Endodermal cell (in vitro differentiated cells): ENCODE measurements around the gene SF3A2. TPM values are rescaled to one million over a fixed set of nuclear protein-coding genes. Genes with fewer than 3 reads are reported as not detected.
A peak's percentile ranks its signal among the peaks of the same experiment; 100 is the strongest.
"Not testable (repeated sequence)": the region's sequence is repeated elsewhere in the genome, so short reads cannot be mapped to it uniquely, and the experiment has no call there.

ENCODE experiments used
- DNase-seq: peaks from one replicate; pipeline ENCODE4 v3.0.0-alpha.2; 2017
- H3K27ac ChIP-seq: 2 replicates; pipeline ENCODE4 v1.5.1; 2013; ENCODE audit warnings: mild to moderate bottlenecking, low read depth, low read length, moderate library complexity
- H3K27me3 ChIP-seq: 2 replicates; pipeline ENCODE4 v1.6.1; 2013; ENCODE audit warnings: mild to moderate bottlenecking, low read length, moderate library complexity; ENCODE audit not compliant: insufficient read depth, control insufficient read depth, poor library complexity, severe bottlenecking
- H3K36me3 ChIP-seq: 2 replicates; pipeline ENCODE4 v1.7.0; 2013; ENCODE audit warnings: mild to moderate bottlenecking, low read length, moderate library complexity; ENCODE audit not compliant: control insufficient read depth, insufficient read depth
- H3K4me1 ChIP-seq: one replicate; pipeline ENCODE4 v1.7.0; 2013; ENCODE audit warnings: low read length; ENCODE audit not compliant: control insufficient read depth, insufficient read depth
- H3K4me3 ChIP-seq: 2 replicates; pipeline ENCODE4 v1.5.1; 2013; ENCODE audit warnings: mild to moderate bottlenecking, low read length, moderate library complexity
- H3K9ac ChIP-seq: 2 replicates; pipeline ENCODE4 v1.6.1; 2013; ENCODE audit warnings: mild to moderate bottlenecking, low read length, moderate library complexity; ENCODE audit not compliant: poor library complexity, severe bottlenecking; ENCODE audit errors: extremely low read depth
- H3K9me3 ChIP-seq: 2 replicates; pipeline ENCODE4 v1.6.1; 2013; ENCODE audit warnings: mild to moderate bottlenecking, low read length, moderate library complexity; ENCODE audit not compliant: control insufficient read depth
- H3K27ac Mint-ChIP-seq: 2 replicates; pipeline ENCODE4 v1.8.0; 2020; ENCODE audit warnings: mixed read lengths
- H3K27me3 Mint-ChIP-seq: 2 replicates; pipeline ENCODE4 v1.8.0; 2021; ENCODE audit warnings: mild to moderate bottlenecking, mixed read lengths; ENCODE audit not compliant: insufficient read depth
- H3K36me3 Mint-ChIP-seq: 2 replicates; pipeline ENCODE4 v1.8.0; 2020; ENCODE audit warnings: low read depth, mixed read lengths
- H3K4me1 Mint-ChIP-seq: 2 replicates; pipeline ENCODE4 v1.8.0; 2020; ENCODE audit warnings: mixed read lengths
- H3K4me3 Mint-ChIP-seq: 2 replicates; pipeline ENCODE4 v1.8.0; 2020; ENCODE audit warnings: mild to moderate bottlenecking, moderate library complexity, mixed read lengths
- H3K9me3 Mint-ChIP-seq: 2 replicates; pipeline ENCODE4 v1.8.0; 2020; ENCODE audit warnings: mild to moderate bottlenecking, mixed read lengths
- WGBS, 2 experiments: methylation state at CpG; one replicate each; pipeline versions ENCODE4 v1.1.5 to v1.1.7; 2013; ENCODE audit warnings: missing lambda C conversion rate in 2 of 2, mixed read lengths in 1 of 2; ENCODE audit not compliant: insufficient coverage in 1 of 2, insufficient read length in 1 of 2; 5-methylcytosine and 5-hydroxymethylcytosine counted together
- total RNA-seq, 2 donors: library from RNA; stranded (reverse); fragmentation: NEBNext Ultra II Directional in 1 of 2; extraction: Animal tissue kit (Norgen Biotek cat#: 25700) in 1 of 2; gene quantifications; 2 replicates in 1 of 2; 3 replicates in 1 of 2; pipeline ENCODE4 v1.2.1, GENCODE V29; 2021
- TF ChIP-seq, protein P1 (sequence below): fragments of 200-600 bp; sonication (generic); conservative IDR thresholded peaks from 2 replicates; pipeline ENCODE4 v1.5.0; 2021; ENCODE audit warnings: antibody characterized with exemption, mild to moderate bottlenecking

Gene SF3A2
- total RNA-seq, 2 donors from 2014 or later = 126 to 132 TPM

DNA sequence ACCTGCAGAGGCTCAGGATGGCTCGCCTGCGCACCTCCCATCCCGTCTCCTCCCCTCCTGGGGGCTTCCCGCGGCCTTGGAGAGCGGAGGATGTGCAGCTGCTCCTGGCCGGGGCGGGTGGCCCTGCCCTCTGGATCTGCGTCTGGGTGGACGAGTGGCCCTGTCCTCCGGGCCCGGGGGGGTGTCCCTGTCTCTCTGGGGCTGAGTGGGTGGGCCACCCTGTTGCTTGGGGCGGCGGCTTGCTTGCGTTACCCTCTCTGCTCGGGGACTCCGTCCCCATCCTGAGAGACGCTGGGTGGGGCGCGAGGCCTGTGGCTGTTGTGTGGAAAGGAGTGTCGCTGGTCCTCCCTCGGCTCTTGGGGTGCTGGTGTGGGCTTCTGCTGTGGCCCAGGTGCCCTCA lies 38.3 kb upstream of the SF3A2 start:
- Histone ChIP-seq H3K9ac (no peak overlapping the region), H3K4me1 (no peaks in the 10 kb centered on the region), H3K36me3 (peaks cover 11% of the 10 kb centered on the region), H3K4me3 (no peak overlapping the region), H3K27me3 (no peaks in the 10 kb centered on the region), H3K27ac (peak overlapping the region; percentile 68), H3K9me3 (no peaks in the 10 kb centered on the region)
- Mint-ChIP-seq H3K36me3 (peaks cover 20% of the 10 kb centered on the region), H3K4me1 (no peaks in the 10 kb centered on the region), H3K27ac (peak overlapping the region; percentile 86), H3K9me3 (no peaks in the 10 kb centered on the region), H3K27me3 (no peaks in the 10 kb centered on the region), H3K4me3 (no peak overlapping the region)
- TF ChIP-seq, protein P1, sequence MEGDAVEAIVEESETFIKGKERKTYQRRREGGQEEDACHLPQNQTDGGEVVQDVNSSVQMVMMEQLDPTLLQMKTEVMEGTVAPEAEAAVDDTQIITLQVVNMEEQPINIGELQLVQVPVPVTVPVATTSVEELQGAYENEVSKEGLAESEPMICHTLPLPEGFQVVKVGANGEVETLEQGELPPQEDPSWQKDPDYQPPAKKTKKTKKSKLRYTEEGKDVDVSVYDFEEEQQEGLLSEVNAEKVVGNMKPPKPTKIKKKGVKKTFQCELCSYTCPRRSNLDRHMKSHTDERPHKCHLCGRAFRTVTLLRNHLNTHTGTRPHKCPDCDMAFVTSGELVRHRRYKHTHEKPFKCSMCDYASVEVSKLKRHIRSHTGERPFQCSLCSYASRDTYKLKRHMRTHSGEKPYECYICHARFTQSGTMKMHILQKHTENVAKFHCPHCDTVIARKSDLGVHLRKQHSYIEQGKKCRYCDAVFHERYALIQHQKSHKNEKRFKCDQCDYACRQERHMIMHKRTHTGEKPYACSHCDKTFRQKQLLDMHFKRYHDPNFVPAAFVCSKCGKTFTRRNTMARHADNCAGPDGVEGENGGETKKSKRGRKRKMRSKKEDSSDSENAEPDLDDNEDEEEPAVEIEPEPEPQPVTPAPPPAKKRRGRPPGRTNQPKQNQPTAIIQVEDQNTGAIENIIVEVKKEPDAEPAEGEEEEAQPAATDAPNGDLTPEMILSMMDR = no peak
- no peak for DNase-seq
- 91 to 98% methylated on average over 18 to 22 of the region's 22 CpGs for WGBS, 2 experiments

DNA sequence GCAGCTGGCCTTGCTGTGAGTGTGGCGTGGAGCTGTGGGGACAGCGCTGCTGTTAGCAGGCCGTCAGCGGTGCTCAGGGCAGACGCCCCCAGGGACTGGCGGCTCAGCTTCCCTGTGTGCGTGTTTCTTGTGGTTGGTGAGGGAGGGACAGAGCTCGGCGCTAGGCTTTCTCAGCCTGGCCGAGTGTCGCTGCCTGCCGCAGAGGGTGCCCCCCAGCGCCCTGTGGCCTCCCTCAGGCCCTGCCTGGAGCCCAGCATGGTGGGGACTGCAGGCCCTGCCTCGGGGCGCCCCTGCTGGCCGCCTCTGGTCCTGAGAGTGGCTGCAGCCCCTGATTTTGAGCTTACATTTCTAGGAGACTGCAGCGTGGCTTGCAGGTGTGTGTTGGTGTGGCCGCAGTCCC lies 37.4 kb upstream of the SF3A2 start:
- Mint-ChIP-seq H3K9me3 (no peaks in the 10 kb centered on the region), H3K27me3 (no peaks in the 10 kb centered on the region), H3K27ac (peak overlapping the region; percentile 86), H3K36me3 (peaks cover 18% of the 10 kb centered on the region), H3K4me3 (no peak overlapping the region), H3K4me1 (no peaks in the 10 kb centered on the region)
- H3K36me3 ChIP-seq = peaks cover 11% of the 10 kb centered on the region
- H3K9me3 ChIP-seq = no peaks in the 10 kb centered on the region
- H3K4me1 ChIP-seq = no peaks in the 10 kb centered on the region
- H3K9ac ChIP-seq = no peak overlapping the region
- peak; percentile 89 for DNase-seq
- no peak overlapping the region for H3K4me3 ChIP-seq
- no peaks in the 10 kb centered on the region for H3K27me3 ChIP-seq
- H3K27ac ChIP-seq = peak overlapping the region; percentile 68
- TF ChIP-seq, protein P1 = peak; percentile 86
- WGBS, 2 experiments = 83 to 90% methylated on average over 6 to 18 of the region's 18 CpGs

DNA sequence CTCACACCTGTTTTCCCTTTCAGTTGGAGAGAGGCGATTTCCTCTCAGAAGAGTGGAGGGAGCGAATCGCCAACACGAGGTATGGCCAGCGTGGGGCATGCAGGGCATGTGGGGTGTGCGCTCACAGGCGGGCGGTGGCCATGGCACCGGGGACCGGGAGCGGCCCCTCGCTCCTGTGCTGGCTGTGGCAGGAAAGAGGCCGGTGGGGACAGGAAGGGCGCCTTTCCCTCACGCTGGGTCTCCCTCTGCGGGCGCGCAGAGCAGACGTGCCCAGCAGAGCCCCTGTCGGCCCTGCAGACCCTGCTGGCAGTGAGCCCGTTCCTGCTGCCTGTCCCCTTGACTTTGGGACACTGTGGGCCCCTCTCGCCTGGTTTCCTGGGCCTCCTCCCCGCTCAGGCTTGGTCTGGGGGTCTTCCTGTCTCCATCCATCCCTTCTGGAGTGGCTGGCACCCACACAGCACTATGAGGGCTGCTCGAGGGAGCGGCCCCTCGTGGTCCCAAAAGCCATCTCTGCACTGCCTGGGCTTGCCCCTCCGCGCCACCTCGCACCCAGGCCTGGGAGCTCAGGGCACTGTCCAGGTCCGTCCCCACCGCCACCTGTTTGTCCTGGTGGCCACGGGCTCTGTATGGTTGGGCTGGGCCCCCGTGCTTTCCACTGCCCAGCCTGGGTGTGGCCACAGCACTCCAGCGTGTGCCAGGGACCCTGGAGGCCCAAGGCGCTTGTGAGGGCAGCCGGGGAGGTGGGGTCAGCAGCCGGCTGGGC lies 36.6 kb upstream of the SF3A2 start:
- Mint-ChIP-seq H3K36me3 (peaks cover 23% of the 10 kb centered on the region), H3K27me3 (no peaks in the 10 kb centered on the region), H3K9me3 (no peaks in the 10 kb centered on the region), H3K4me3 (no peak overlapping the region), H3K4me1 (no peaks in the 10 kb centered on the region), H3K27ac (no peak overlapping the region)
- no peak overlapping the region for H3K4me3 ChIP-seq
- 94 to 98% methylated on average over 18 to 37 of the region's 37 CpGs for WGBS, 2 experiments
- H3K27ac ChIP-seq = peak overlapping the region; percentile 72
- H3K9me3 ChIP-seq = no peaks in the 10 kb centered on the region
- no peaks in the 10 kb centered on the region for H3K4me1 ChIP-seq
- H3K36me3 ChIP-seq = peaks cover 16% of the 10 kb centered on the region
- no peaks in the 10 kb centered on the region for H3K27me3 ChIP-seq
- no peak for DNase-seq
- no peak overlapping the region for H3K9ac ChIP-seq
- TF ChIP-seq, protein P1 = no peak

DNA sequence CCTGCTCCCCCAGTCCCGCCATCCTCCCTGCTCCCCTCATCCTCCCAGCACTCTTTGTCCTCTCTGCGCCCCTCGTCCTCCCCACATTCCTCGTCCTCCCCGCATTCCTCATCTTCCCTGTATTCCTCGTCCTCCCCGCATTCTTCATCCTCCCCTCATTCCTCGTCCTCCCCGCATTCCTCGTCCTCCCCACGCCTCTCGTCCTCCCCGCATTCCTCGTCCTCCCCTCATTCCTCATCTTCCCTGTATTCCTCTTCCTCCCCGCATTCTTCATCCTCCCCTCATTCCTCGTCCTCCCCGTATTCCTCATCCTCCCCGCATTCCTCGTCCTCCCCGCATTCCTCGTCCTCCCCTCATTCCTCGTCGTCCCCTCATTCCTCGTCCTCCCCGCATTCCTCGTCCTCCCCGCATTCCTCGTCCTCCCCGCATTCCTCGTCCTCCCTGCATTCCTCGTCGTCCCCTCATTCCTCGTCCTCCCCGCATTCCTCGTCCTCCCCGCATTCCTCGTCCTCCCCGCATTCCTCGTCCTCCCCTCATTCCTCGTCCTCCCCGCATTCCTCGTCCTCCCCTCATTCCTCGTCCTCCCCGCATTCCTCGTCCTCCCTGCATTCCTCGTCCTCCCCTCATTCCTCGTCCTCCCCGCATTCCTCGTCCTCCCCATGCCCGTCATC lies 35.9 kb upstream of the SF3A2 start:
- DNase-seq = not testable (repeated sequence)

More for the DNA sequence above, 35.9 kb upstream of the SF3A2 start:
- not testable (repeated sequence) for H3K4me1 ChIP-seq, H3K4me3 Mint-ChIP-seq, H3K27me3 Mint-ChIP-seq, H3K9ac ChIP-seq, H3K9me3 Mint-ChIP-seq, H3K27me3 ChIP-seq, H3K9me3 ChIP-seq, H3K4me3 ChIP-seq, H3K4me1 Mint-ChIP-seq
- peaks cover 16% of the 10 kb centered on the region for H3K36me3 ChIP-seq
- H3K27ac ChIP-seq = peak overlapping the region; percentile 90
- Mint-ChIP-seq H3K27ac (peak overlapping the region; percentile 85), H3K36me3 (peaks cover 28% of the 10 kb centered on the region)
- WGBS, 2 experiments = 96 to 97% methylated on average over 45 to 50 of the region's 50 CpGs
